Activated naive CD4-positive, alpha-beta T cell treated with anti-CD3 and anti-CD28 coated beads, Interleukin-2, amount 50 U/mL, for 72 hours (primary cell): Measurements from ENCODE around the gene HOXA11. TPM values are rescaled to one million over a fixed set of nuclear protein-coding genes. Genes with fewer than 3 reads are reported as not detected.

ENCODE experiments used
- ATAC-seq, 2 donors: fragments of 150-1000 bp; cut with Tn5 transposase; 2 replicates each; pipeline ENCODE4 v1.10.0; 2021; ENCODE audit warnings: mild to moderate bottlenecking in 2 of 2, moderate library complexity in 2 of 2
- DNase-seq, 2 donors: peaks; one replicate each; pipeline ENCODE4 v3.0.0; 2021 to 2022; ENCODE audit warnings: low spot score in 2 of 2
- H3K27ac Mint-ChIP-seq, 2 donors: one replicate each; pipeline ENCODE4 v1.8.0; 2022; ENCODE audit warnings: mild to moderate bottlenecking in 2 of 2, mixed read lengths in 2 of 2
- H3K36me3 Mint-ChIP-seq, 2 donors: one replicate each; pipeline ENCODE4 v1.8.0; 2022; ENCODE audit warnings: mixed read lengths in 2 of 2
- H3K9me3 Mint-ChIP-seq, 2 donors: one replicate each; pipeline ENCODE4 v1.8.0; 2022; ENCODE audit warnings: mixed read lengths in 2 of 2
- total RNA-seq, 2 donors: library from RNA; stranded (reverse); gene quantifications; one replicate each; pipeline ENCODE4 v1.2.3, GENCODE V29; 2022

Gene HOXA11
- total RNA-seq, 2 donors from 2014 or later = not detected

DNA sequence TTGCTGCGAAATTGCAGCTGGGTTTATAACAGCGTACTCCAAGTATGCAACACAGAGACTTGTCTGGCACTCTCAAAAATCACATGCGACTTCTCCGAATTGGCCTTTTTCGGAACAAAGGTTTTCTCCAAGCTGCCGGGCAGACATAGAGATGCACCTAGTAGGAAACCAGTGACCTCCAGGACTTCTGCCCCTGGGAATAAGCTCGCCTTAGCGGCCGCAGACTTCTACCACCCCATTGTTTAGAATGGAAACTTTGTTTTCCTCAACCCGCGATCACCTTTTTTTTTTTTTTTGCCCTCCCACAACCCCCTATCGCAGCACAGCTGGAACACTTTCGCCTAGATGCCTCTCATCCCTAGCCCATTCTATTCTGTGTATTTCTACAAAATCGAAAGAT lies 6.0 kb downstream of the HOXA11 start:
- no peak overlapping the region for H3K27ac Mint-ChIP-seq
- no peaks in the 10 kb centered on the region for H3K9me3 Mint-ChIP-seq
- ATAC-seq = no peak

DNA sequence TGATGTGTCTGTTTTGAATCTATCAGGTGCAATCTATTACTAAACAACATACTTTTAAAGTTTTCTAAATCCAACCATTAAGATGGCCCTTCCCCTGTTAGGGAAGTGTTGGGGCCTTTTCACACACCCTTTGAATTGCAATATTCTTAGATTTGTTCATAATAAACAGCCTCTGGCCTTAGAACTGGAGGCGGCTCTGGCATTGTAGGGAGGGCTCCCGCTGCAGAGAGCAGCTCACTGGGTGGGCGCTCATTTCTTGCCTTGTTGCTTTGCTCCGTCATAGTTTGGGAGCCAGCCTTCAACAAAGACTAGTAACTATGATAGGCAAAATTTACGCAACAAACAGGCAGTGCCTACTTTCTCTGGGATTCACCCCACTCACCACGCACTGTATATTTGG lies 6.7 kb downstream of the HOXA11 start:
- Mint-ChIP-seq H3K27ac (no peak overlapping the region), H3K36me3 (peaks cover 0 to 4% of the 10 kb centered on the region in 2 donors), H3K9me3 (no peaks in the 10 kb centered on the region)
- DNase-seq = no peak
- no peak for ATAC-seq

More for the DNA sequence above, 6.0 kb downstream of the HOXA11 start:
- H3K36me3 Mint-ChIP-seq = peaks cover 0 to 4% of the 10 kb centered on the region in 2 donors
- no peak for DNase-seq

GRCh38 chr7:27177795-27178320 lies 7.2 kb downstream of the HOXA11 start:
- Mint-ChIP-seq H3K27ac (no peak overlapping the region), H3K9me3 (no peaks in the 10 kb centered on the region), H3K36me3 (peaks cover 0 to 4% of the 10 kb centered on the region in 2 donors)
- ATAC-seq (no peak), DNase-seq (no peak)

DNA sequence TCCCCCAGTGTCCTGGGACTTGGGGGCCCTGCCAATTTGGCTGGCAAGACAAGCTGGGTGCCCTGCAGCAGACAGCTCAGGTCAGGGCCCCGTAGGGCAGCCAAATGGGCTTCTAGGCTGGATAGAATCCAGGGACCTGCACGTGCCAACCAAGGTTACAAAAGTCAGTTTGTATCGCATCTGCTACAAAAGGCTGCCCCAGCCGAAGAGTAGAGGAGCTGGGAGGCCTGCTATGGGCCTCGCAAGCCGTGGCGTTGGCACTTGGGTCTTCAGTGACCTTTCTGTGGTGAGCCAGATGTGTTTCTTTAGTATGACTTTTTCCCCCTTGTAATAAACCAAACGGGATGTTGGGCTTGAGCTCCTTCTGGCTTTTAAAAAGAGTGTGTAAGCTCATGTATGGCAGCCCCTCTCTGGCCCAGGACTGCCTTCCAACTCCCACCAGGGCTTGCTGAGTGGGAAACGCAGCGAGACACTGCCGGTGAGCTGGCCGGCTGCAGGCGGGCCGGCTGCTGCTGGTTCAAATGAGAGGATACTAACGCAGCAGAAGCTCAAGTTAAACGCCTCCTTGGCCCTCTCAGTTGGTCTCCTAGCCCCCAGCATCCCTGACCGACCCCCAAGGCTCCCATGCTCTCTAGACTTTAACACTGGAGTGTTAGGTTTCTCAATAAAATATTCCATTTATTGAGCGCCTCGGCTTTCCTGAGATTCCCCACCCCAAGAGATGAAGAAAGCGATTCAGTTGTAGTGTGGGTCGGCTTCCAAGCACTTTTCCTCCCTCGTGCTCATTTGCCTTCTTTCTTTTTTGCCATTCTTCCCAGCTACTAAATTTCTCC lies 7.9 kb downstream of the HOXA11 start:
- ATAC-seq (no peak), DNase-seq (peak in 1 of 2 donors; percentile 21)
- Mint-ChIP-seq H3K9me3 (no peaks in the 10 kb centered on the region), H3K27ac (no peak overlapping the region), H3K36me3 (peaks cover 0 to 7% of the 10 kb centered on the region in 2 donors)

GRCh38 chr7:27176524-27176845 lies 8.5 kb downstream of the HOXA11 start:
- no peak overlapping the region for H3K27ac Mint-ChIP-seq
- DNase-seq (peak in 1 of 2 donors; percentile 21), ATAC-seq (no peak)
- peaks cover 0 to 14% of the 10 kb centered on the region in 2 donors for H3K36me3 Mint-ChIP-seq
- no peaks in the 10 kb centered on the region for H3K9me3 Mint-ChIP-seq

- Mint-ChIP-seq H3K9me3 (no peaks in the 10 kb centered on the region), H3K27ac (no peak overlapping the region), H3K36me3 (peaks cover 0 to 16% of the 10 kb centered on the region in 2 donors)
- ATAC-seq (no peak), DNase-seq (peak in 1 of 2 donors; percentile 41)
These were observed 9.2 kb downstream of the HOXA11 start for GRCh38 chr7:27175626-27176523.

GRCh38 chr7:27174874-27175625 lies 10.0 kb downstream of the HOXA11 start:
- no peak for ATAC-seq
- no peaks in the 10 kb centered on the region for H3K9me3 Mint-ChIP-seq
- peaks cover 0 to 16% of the 10 kb centered on the region in 2 donors for H3K36me3 Mint-ChIP-seq
- no peak overlapping the region for H3K27ac Mint-ChIP-seq
- peak in 1 of 2 donors; percentile 25 for DNase-seq

GRCh38 chr7:27173956-27174873 lies 10.8 kb downstream of the HOXA11 start, which contains the start of gene HOXA10:
TSS of gene HOXA10 (minus strand) at chr7:27174320. CDS start at chr7:27174306, 14 bp downstream.
- Mint-ChIP-seq H3K9me3 (no peaks in the 10 kb centered on the region), H3K27ac (no peak within 1 kb of the TSS), H3K36me3 (peaks cover 0 to 12% of the 10 kb centered on the region in 2 donors)
- DNase-seq (peak in 1 of 2 donors; percentile 50), ATAC-seq (no peak)

GRCh38 chr7:27173511-27173955 lies 11.5 kb downstream of the HOXA11 start:
- DNase-seq (peak in 1 of 2 donors; percentile 52), ATAC-seq (peak; percentile 59 to 62)
- Mint-ChIP-seq H3K36me3 (peaks cover 0 to 17% of the 10 kb centered on the region in 2 donors), H3K9me3 (no peaks in the 10 kb centered on the region), H3K27ac (no peak overlapping the region)

- peaks cover 0 to 19% of the 10 kb centered on the region in 2 donors for H3K36me3 Mint-ChIP-seq
- ATAC-seq (peak; percentile 17 to 33), DNase-seq (peak in 1 of 2 donors; percentile 50)
- no peaks in the 10 kb centered on the region for H3K9me3 Mint-ChIP-seq
- H3K27ac Mint-ChIP-seq = no peak overlapping the region
These were observed 12.1 kb downstream of the HOXA11 start for GRCh38 chr7:27172823-27173510.

- peak overlapping the region in 1 of 2 donors; percentile 94 for H3K27ac Mint-ChIP-seq
- H3K36me3 Mint-ChIP-seq = peaks cover 0 to 19% of the 10 kb centered on the region in 2 donors
- ATAC-seq (no peak), DNase-seq (peak in 1 of 2 donors; percentile 6)
- H3K9me3 Mint-ChIP-seq = no peaks in the 10 kb centered on the region
These were observed 12.7 kb downstream of the HOXA11 start for GRCh38 chr7:27172315-27172774.

- peaks cover 0 to 19% of the 10 kb centered on the region in 2 donors for H3K36me3 Mint-ChIP-seq
- no peaks in the 10 kb centered on the region for H3K9me3 Mint-ChIP-seq
- no peak for ATAC-seq
- peak overlapping the region in 1 of 2 donors; percentile 94 for H3K27ac Mint-ChIP-seq
- no peak for DNase-seq
These were observed 13.3 kb downstream of the HOXA11 start for GRCh38 chr7:27171637-27172314.

- no peak for DNase-seq
- ATAC-seq = no peak
- Mint-ChIP-seq H3K9me3 (no peaks in the 10 kb centered on the region), H3K27ac (peak overlapping the region in 1 of 2 donors; percentile 36), H3K36me3 (peaks cover 0 to 19% of the 10 kb centered on the region in 2 donors)
These were observed 13.8 kb downstream of the HOXA11 start for GRCh38 chr7:27171325-27171636.
